ENCODE data around the gene HTR3B.

GRCh38 chr11:113952588-113952987 is 48.0 kb downstream of the HTR3B start:
- TF ChIP-seq CTCF (IDR thresholded peaks at IDR 0.05; ENCODE audit: low read depth, low read length, poor library complexity, severe bottlenecking) (no peak), EZH2phosphoT487 (IDR thresholded peaks at IDR 0.05; ENCODE audit: borderline replicate concordance, low read length) (no peak)

Measured in DOHH2 (cell line).